Stimulated activated CD4-positive, alpha-beta T cell treated with anti-CD3 and anti-CD28 coated beads, TNF-alpha, amount 100 ng/mL, for 24 hours (primary cell): ENCODE measurements around the gene KIF5A.
"Not testable (repeated sequence)": the region's sequence is repeated elsewhere in the genome, so short reads cannot be mapped to it uniquely, and the experiment has no call there.

Source experiments
- DNase-seq, 3 experiments: peaks; one replicate each; pipeline ENCODE4 v3.0.0-alpha.2; 2020; ENCODE audit warnings: low read depth in 3 of 3

Gene KIF5A

DNA sequence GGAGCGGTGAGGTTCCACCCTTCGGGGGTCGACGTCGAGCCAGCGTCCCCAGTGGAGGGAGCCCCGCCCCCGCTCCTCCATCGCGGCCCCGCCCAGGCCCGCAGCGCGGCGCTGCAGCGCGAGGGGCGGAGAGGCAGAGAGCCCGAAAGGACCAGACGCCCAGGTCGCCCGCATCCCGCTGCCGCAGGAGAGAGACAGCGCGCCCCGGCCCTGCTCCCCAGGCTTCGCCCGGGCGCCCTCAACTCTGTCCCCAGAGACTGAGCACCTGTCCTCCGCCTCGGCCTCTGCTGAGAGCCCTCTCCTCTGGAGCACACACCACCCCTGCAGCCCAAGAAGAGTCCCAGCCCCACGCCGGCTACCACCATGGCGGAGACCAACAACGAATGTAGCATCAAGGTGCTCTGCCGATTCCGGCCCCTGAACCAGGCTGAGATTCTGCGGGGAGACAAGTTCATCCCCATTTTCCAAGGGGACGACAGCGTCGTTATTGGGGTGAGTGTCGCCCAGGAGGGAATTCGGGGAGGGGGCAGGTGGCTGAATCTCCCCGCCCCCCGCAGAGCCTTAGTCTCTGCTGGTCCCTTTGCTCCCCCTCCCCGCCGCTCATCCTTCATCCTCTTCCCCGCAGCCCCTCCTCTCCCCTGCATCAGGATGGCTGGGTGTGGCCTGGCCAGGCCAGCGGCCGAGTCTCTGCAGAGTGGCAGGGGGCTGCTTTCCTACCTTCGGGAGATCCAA is at the start of gene KIF5A:
Gene KIF5A, plus strand, starts transcription at position 136 of the 732 bp plus-strand sequence. Its CDS starts 228 bp downstream, at position 364.
- peak in 2 of 3 experiments; percentile 31 to 61 for DNase-seq

GRCh38 chr12:57500213-57500612 is 49.6 kb upstream of the KIF5A start:
- DNase-seq = no peak

GRCh38 chr12:57502311-57502969 is 47.4 kb upstream of the KIF5A start:
- not testable (repeated sequence) for DNase-seq

- not testable (repeated sequence) for DNase-seq
Measured at GRCh38 chr12:57506541-57506940, 43.3 kb upstream of the KIF5A start.

- DNase-seq = not testable (repeated sequence)
Measured at GRCh38 chr12:57507796-57508195, 42.0 kb upstream of the KIF5A start.

GRCh38 chr12:57511161-57511560 is 38.7 kb upstream of the KIF5A start:
- DNase-seq = no peak

DNA sequence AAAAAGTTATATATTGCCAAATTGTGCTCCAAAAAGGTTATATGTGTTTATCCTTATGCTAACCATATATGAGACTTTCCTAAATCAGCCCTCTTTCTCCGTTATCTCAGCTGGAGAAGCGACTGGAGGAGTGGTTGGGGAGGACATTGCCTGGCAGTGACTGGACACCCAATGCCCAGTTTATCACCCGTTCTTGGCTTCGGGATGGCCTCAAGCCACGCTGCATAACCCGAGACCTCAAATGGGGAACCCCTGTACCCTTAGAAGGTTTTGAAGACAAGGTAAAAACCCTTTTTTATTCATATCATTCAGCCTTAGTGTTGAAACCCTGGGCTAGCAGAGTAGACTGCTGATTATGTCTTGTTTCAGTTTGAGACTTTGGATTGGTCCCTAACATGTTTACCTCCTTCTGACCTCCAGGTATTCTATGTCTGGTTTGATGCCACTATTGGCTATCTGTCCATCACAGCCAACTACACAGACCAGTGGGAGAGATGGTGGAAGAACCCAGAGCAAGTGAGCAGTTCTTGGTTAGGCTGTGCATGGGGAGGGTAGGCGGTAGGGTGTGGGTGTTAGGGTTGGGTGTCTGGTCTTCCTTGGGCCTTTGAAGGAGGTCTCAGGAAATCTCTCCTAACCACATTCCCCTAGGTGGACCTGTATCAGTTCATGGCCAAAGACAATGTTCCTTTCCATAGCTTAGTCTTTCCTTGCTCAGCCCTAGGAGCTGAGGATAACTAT is 38.1 kb upstream of the KIF5A start:
- DNase-seq = no peak

DNA sequence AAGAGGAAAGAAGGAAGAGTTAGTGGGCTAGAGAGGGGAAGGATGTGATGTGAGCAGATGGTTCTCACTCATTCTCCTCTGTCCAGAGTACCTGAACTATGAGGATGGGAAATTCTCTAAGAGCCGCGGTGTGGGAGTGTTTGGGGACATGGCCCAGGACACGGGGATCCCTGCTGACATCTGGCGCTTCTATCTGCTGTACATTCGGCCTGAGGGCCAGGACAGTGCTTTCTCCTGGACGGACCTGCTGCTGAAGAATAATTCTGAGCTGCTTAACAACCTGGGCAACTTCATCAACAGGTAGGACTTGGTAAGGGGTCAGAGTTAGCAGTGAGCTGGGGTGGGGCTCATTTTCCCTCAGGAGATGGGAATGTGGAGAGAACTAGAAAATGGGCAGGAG is 37.2 kb upstream of the KIF5A start:
- no peak for DNase-seq

DNA sequence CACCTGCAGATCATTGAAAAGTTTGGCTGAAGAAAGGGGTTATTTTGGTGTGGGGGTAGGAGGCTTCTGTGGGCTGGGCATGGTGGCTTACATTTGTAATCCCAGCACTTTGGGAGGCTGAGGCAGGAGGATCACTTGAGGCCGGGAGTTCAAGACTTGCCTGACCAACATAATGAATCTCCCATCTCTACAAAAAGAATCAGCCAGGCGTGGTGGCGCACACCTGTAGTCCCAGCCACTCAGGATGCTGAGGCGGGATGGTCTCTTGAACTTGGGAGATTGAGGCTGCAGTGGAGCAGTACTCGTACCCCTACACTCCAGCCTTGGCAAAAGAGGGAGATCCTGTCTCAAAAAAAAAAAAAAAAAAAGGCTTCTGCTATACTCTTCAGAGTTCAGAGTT is 36.6 kb upstream of the KIF5A start:
- DNase-seq = no peak

GRCh38 chr12:57513677-57514076 is 36.2 kb upstream of the KIF5A start:
- not testable (repeated sequence) for DNase-seq

- DNase-seq = not testable (repeated sequence)
Measured at GRCh38 chr12:57514246-57514645, 35.6 kb upstream of the KIF5A start.

GRCh38 chr12:57514720-57515407 is 35.0 kb upstream of the KIF5A start:
- DNase-seq = no peak

GRCh38 chr12:57515408-57515933 is 34.4 kb upstream of the KIF5A start:
- no peak for DNase-seq

DNA sequence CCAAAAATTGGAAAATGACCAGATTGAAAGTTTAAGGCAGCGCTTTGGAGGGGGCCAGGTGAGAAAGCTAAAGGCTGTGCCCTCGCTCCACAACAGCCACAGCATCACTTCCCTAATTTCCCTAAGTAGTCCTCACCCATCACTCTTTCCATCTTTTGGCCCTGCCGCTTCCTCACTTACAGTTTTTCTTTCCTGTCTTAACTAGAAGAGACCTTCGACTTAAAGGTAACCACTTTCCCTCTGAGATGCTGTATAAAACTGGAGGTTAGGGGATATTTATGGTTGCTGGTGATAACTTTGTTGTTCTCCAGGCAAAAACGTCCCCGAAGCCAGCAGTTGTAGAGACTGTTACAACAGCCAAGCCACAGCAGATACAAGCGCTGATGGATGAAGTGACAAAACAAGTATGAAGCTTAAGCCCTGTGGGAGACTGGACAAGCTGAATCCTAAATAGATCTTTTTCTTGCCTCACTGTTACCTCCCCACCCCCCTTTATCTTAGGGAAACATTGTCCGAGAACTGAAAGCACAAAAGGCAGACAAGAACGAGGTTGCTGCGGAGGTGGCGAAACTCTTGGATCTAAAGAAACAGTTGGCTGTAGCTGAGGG is 33.8 kb upstream of the KIF5A start:
- DNase-seq = no peak

GRCh38 chr12:57516617-57517153 is 33.2 kb upstream of the KIF5A start:
- DNase-seq = no peak

- no peak for DNase-seq
Measured at GRCh38 chr12:57517187-57517586, 32.7 kb upstream of the KIF5A start.

- not testable (repeated sequence) for DNase-seq
Measured at GRCh38 chr12:57517718-57518117, 32.1 kb upstream of the KIF5A start.

DNA sequence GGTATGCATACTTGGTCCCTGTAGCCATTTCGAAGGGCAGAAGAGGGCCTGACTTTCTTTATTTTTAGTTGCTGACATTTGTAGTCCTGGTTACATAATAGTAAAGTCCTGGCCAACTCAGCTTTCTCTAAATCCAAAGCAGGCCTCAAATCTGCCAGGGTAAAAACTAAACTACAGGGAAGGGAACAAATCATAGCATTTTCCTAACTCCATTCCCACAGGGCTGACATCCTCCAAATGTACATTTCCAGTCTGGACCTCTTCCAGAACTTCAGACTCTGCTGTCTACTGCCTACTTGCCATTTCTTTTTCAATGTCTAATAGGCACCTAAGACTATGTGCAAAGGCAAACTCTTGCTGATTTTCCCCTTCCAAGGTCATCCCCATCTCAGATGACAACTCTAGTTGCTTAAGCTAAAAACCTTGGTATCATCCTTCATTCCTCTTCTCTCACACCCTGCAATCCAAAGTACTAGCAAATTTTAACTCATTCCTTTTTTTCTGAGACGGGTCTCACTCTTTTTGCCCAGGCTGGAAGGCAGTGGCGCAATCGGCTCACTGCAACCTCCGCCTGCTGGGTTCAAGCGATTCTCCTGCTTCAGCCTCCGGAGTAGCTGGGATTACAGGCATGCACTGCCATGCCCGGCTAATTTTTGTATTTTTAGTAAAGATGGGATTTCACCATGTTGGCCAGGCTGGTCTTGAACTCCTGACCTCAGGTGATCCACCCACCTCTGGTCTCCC is 31.5 kb upstream of the KIF5A start:
- DNase-seq = no peak

- DNase-seq = no peak
Measured at GRCh38 chr12:57518920-57519795, 30.7 kb upstream of the KIF5A start.

DNA sequence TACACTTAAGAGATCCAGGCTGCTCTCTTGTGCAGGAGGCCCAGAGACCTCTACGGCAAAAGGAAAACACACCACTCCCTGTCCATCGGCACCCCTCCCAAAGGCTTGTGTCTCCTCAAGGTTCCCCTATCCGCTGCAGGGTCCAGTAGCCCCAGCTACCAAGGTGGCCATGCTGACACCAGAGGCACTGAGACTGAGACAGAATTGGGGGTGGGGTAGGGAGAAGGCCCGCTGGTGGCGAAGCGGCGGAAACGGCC is 30.1 kb upstream of the KIF5A start:
- peak in 1 of 3 experiments; percentile 25 for DNase-seq
